B cell (primary cell): ENCODE measurements around the gene RFC3. TPM values are rescaled to one million over a fixed set of nuclear protein-coding genes. Genes with fewer than 3 reads are reported as not detected.

Experiments
- ATAC-seq: fragments of 200-7000 bp; cut with Tn5 transposase; one replicate; pipeline ENCODE4 v1.10.0; 2021; ENCODE audit warnings: low read depth, mild to moderate bottlenecking, moderate number of reproducible peaks, moderate library complexity
- CTCF ChIA-PET: fragments of 350-600 bp; sonication (Branson Sonifier 250); formaldehyde crosslinking; loops from one replicate; lab custom pipeline; 2021; ENCODE audit warnings: antibody characterized with exemption, inconsistent platforms; lab: Charles Lee
- POLR2A ChIA-PET: fragments of 350-600 bp; sonication (Branson Sonifier 250); formaldehyde crosslinking; loops from one replicate; lab custom pipeline; 2021; ENCODE audit warnings: antibody characterized with exemption; lab: Charles Lee
- DNase-seq: peaks from one replicate; pipeline ENCODE4 v3.0.0; 2013
- H2AFZ ChIP-seq: 2 replicates; pipeline ENCODE4 v1.6.1; 2012; ENCODE audit warnings: mild to moderate bottlenecking, low read depth, low read length; ENCODE audit not compliant: insufficient read depth, poor library complexity, severe bottlenecking
- H3K27ac ChIP-seq, 2 donors: 1 replicate in 1 of 2; 2 replicates in 1 of 2; pipeline ENCODE4 v1.5.1; 2012 to 2013; ENCODE audit warnings: low read length in 2 of 2, mild to moderate bottlenecking in 2 of 2, moderate library complexity in 1 of 2
- H3K27me3 ChIP-seq, 4 experiments: fragments of 200-600 bp in 1 of 4; sonication (generic) in 1 of 4; replicated peaks in 1 of 4; 1 replicate in 2 of 4; 2 replicates in 2 of 4; pipeline versions ENCODE4 v1.6.1 to v1.7.0; 2013 to 2016; ENCODE audit warnings: low read length in 3 of 4, mild to moderate bottlenecking in 2 of 4, mixed read lengths in 1 of 4, moderate library complexity in 1 of 4; ENCODE audit not compliant: insufficient read depth in 4 of 4, control insufficient read depth in 3 of 4; ENCODE audit errors: control extremely low read depth in 1 of 4
- H3K36me3 ChIP-seq, 2 experiments: replicated peaks in 1 of 2; 1 replicate in 1 of 2; 2 replicates in 1 of 2; pipeline versions ENCODE4 v1.6.1 to v1.7.1; 2013; ENCODE audit warnings: low read length in 1 of 2; ENCODE audit not compliant: insufficient read depth in 2 of 2, control insufficient read depth in 1 of 2; ENCODE audit errors: control extremely low read depth in 1 of 2, extremely low read depth in 1 of 2
- H3K4me1 ChIP-seq, 2 donors: fragments of 200-600 bp in 1 of 2; sonication (generic) in 1 of 2; 1 replicate in 1 of 2; 2 replicates in 1 of 2; pipeline versions ENCODE4 v1.5.1 to v1.6.1; 2013 to 2017; ENCODE audit warnings: low read length in 2 of 2; ENCODE audit not compliant: control insufficient read depth in 2 of 2, insufficient read depth in 2 of 2
- H3K4me2 ChIP-seq: replicated peaks from 2 replicates; pipeline ENCODE3; 2012; ENCODE audit warnings: mild to moderate bottlenecking, low read depth, low read length; ENCODE audit not compliant: poor library complexity, severe bottlenecking
- H3K4me3 ChIP-seq, 5 experiments: fragments of 200-600 bp in 1 of 5; sonication (generic) in 1 of 5; 1 replicate in 3 of 5; 2 replicates in 2 of 5; pipeline versions ENCODE4 v1.5.1 to v1.7.0; 2011 to 2016; ENCODE audit warnings: low read length in 4 of 5, mild to moderate bottlenecking in 4 of 5, low read depth in 2 of 5, control low read depth in 1 of 5, moderate library complexity in 1 of 5; ENCODE audit not compliant: insufficient read depth in 1 of 5; ENCODE audit errors: control extremely low read depth in 1 of 5, extremely low read depth in 1 of 5
- H3K79me2 ChIP-seq: fragments of 200-600 bp; sonication (generic); one replicate; pipeline ENCODE4 v1.6.0; 2016; ENCODE audit warnings: low read length; ENCODE audit not compliant: control insufficient read depth, insufficient read depth
- H3K9ac ChIP-seq: fragments of 200-600 bp; sonication (generic); 2 replicates; pipeline ENCODE4 v1.6.1; 2017; ENCODE audit warnings: mild to moderate bottlenecking, low read length, moderate library complexity
- H3K9me3 ChIP-seq, 3 donors: one replicate each; pipeline versions ENCODE4 v1.6.1 to v1.7.1; 2013; ENCODE audit warnings: low read length in 2 of 3; ENCODE audit not compliant: control insufficient read depth in 2 of 3, insufficient read depth in 1 of 3; ENCODE audit errors: control extremely low read depth in 1 of 3
- H4K20me1 ChIP-seq: 2 replicates; pipeline ENCODE4 v1.6.0; 2012; ENCODE audit warnings: mild to moderate bottlenecking, low read length; ENCODE audit not compliant: insufficient read depth, control insufficient read depth, poor library complexity, severe bottlenecking
- H3K27ac Mint-ChIP-seq: one replicate; pipeline ENCODE4 v1.8.0; 2021; ENCODE audit warnings: mixed read lengths
- H3K27me3 Mint-ChIP-seq: one replicate; pipeline ENCODE4 v1.8.0; 2021; ENCODE audit warnings: mixed read lengths
- H3K4me1 Mint-ChIP-seq: one replicate; pipeline ENCODE4 v1.8.0; 2021; ENCODE audit warnings: mixed read lengths
- H3K4me3 Mint-ChIP-seq: one replicate; pipeline ENCODE4 v1.8.0; 2021; ENCODE audit warnings: mixed read lengths
- H3K9me3 Mint-ChIP-seq: one replicate; pipeline ENCODE4 v1.8.0; 2022; ENCODE audit warnings: mixed read lengths; ENCODE audit not compliant: insufficient read depth
- CTCF ChIP-seq: fragments of 200-600 bp; IDR thresholded peaks from one replicate; pipeline ENCODE4 v1.8.0; 2022; ENCODE audit warnings: antibody characterized with exemption, mild to moderate bottlenecking
- EZH2 ChIP-seq: IDR thresholded peaks from 2 replicates; pipeline ENCODE4 v1.6.1; 2012; ENCODE audit warnings: borderline replicate concordance, low read depth, mild to moderate bottlenecking, moderate library complexity, low read length; ENCODE audit not compliant: insufficient read depth, poor library complexity, severe bottlenecking
- WGBS: methylation state at CpG from one replicate; pipeline ENCODE4 v1.1.5; 2013; ENCODE audit warnings: missing lambda C conversion rate; ENCODE audit not compliant: insufficient coverage; 5-methylcytosine and 5-hydroxymethylcytosine counted together
- intact Hi-C: fragments of 100-400 bp; cut with micrococcal nuclease; formaldehyde crosslinking; loops from one replicate; pipeline ENCODE4 v1.10.0; 2022
- polyA plus RNA-seq: library from polyadenylated mRNA; depleted of rRNA; stranded (reverse); fragments of >200 nt; gene quantifications from 2 replicates; pipeline ENCODE4 v1.2.3, GENCODE V29; 2012
- total RNA-seq, 2 donors: library from RNA; stranded (reverse); fragments of 120-200 nt in 1 of 2; gene quantifications; 1 replicate in 1 of 2; 2 replicates in 1 of 2; pipeline versions ENCODE4 v1.2.3 to v1.2.4, GENCODE V29; 2013 to 2022

The RFC3 gene
- total and polyA plus RNA-seq, 2 donors (not counting 1 experiment from before 2014, with no cell fraction given) = 3.2 to 9.4 TPM

GRCh38 chr13:33840402-33840801 lies 22.5 kb downstream of the RFC3 start:
- H3K4me1 ChIP-seq = no peaks in the 10 kb centered on the region
- H3K9me3 ChIP-seq = no peaks in the 10 kb centered on the region
- intact Hi-C loops = no loop called here
- ChIA-PET POLR2A (no interaction called here), CTCF (no interaction called here)
- H3K27me3 ChIP-seq = no peaks in the 10 kb centered on the region
- Mint-ChIP-seq H3K4me1 (no peaks in the 10 kb centered on the region), H3K27me3 (no peaks in the 10 kb centered on the region), H3K4me3 (no peak overlapping the region), H3K9me3 (no peaks in the 10 kb centered on the region), H3K27ac (no peak overlapping the region)
- H3K4me2 ChIP-seq = no peak overlapping the region
- H3K27ac ChIP-seq = no peak overlapping the region
- H3K9ac ChIP-seq = no peak overlapping the region
- no peak overlapping the region for H3K4me3 ChIP-seq
- TF ChIP-seq EZH2 (no peak), CTCF (no peak)
- ATAC-seq (no peak), DNase-seq (no peak)
- no peaks in the 10 kb centered on the region for H3K79me2 ChIP-seq
- H3K36me3 ChIP-seq = peaks cover 0 to 3% of the 10 kb centered on the region in 2 experiments
- H4K20me1 ChIP-seq = no peaks in the 10 kb centered on the region
- no CpG with 5 or more reads among the region's 1 CpG for WGBS
- no peak overlapping the region for H2AFZ ChIP-seq

- no peak overlapping the region for H3K4me2 ChIP-seq
- no peaks in the 10 kb centered on the region for H3K79me2 ChIP-seq
- H3K36me3 ChIP-seq = no peaks in the 10 kb centered on the region
- no peaks in the 10 kb centered on the region for H3K9me3 Mint-ChIP-seq
- H3K27me3 ChIP-seq = no peaks in the 10 kb centered on the region
- ChIA-PET CTCF (interaction anchor here (0.8 kb wide), 1 partner anchor 9 kb away, joined by 3 read pairs; no protein-coding TSS in a partner anchor), POLR2A (no interaction called here)
- no peak overlapping the region for H3K9ac ChIP-seq
- no peak for ATAC-seq
- no peaks in the 10 kb centered on the region for H3K4me1 ChIP-seq
- no peaks in the 10 kb centered on the region for H3K9me3 ChIP-seq
- no peak overlapping the region for H3K27ac ChIP-seq
- H3K4me3 Mint-ChIP-seq = no peak overlapping the region
- intact Hi-C loops = no loop called here
- WGBS = 76% methylated on average over 3 of the region's 4 CpGs
- DNase-seq = no peak
- no peak overlapping the region for H3K27ac Mint-ChIP-seq
- H3K4me3 ChIP-seq = no peak overlapping the region
- TF ChIP-seq EZH2 (no peak), CTCF (no peak)
- no peaks in the 10 kb centered on the region for H3K27me3 Mint-ChIP-seq
- no peaks in the 10 kb centered on the region for H3K4me1 Mint-ChIP-seq
- H4K20me1 ChIP-seq = no peaks in the 10 kb centered on the region
- H2AFZ ChIP-seq = no peak overlapping the region
Observed at GRCh38 chr13:33842207-33842606, 24.3 kb downstream of the RFC3 start.
